Posterior cingulate gyrus (tissue), 11 donors: ENCODE measurements around the gene GPSM1.

Experiments used
- DNase-seq, 10 donors: peaks; one replicate each; pipeline versions ENCODE4 v3.0.0 to v3.0.0-alpha.2; 2020 to 2021; ENCODE audit warnings: mixed read lengths in 3 of 10
- intact Hi-C: fragments of 100-400 bp; cut with DNase I; formaldehyde crosslinking; loops from one replicate; pipeline ENCODE4 v1.15.1; 2023

Gene GPSM1

DNA sequence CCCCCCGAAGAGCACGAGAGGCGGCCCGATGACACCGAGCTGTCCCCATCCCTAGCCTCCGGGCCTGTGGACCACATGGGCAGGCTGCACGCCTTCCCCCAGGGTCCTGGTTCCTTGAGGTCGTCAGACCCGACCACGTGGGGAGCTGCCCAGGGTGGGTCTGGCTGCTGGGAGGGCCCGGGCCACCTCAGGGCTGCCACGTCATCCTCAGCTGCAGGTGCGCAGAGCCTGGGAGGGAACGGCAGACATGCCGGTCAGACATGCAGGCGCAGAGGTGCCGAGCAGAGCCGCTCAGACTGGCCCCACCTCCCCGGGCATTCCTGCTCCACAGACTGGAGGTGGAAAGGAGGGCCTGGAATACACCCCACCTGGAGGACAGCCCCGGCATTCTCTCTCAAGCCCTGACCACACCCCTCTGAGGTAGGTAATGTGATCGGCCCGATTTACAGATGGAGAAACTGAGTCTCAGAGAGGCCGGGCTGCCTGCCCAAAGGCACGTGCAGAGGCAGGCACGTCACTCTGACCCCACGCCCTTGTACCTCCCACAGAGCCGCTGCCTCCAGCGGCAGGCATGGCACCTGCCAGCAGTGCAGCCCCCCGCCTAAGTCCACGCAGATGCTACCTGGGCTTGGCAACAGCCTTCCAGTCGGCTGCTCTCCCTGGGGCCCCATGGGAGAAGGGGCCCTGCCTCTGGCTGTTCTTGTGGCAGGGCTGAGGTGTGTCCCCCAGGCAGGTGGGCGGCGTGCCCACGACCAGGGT, 24.1 kb upstream of the GPSM1 start:
- peak in 2 of 10 donors; percentile 63 to 80 for DNase-seq

DNA sequence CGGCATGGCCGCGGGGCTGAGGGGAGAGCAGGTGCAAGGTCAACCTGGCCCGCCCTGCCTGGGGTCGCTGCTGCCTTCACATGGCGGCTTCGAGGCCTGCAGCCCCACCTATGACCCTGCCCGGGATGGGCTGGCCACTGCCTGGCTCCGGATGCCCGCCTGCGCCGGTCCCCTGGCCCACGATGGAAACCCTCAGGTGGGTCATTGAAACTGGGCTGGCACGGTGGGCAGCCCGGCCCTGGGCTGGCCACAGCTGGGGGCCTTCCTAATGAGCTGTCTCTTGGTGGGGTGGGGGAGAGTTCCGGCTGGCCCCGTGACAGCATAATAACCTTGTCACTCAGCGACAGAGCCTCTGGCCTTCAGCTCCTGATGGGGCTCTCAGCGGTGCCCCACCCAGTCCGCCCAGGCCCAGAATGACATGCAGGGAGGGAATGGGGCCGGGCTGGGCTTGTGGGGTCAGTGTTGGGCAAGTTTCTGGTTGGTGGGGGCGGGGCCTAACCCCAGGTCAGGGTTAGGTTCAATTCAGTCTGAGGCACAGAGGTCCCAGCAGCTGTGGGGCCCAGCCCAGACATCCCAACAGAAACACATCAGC, 23.4 kb upstream of the GPSM1 start, which contains the start of gene CCDC187:
Gene CCDC187, minus strand, starts transcription at position 270 of the 592 bp plus-strand sequence. Its CDS starts 264 bp downstream, at position 6.
- intact Hi-C loops, result no loop called here
- peak in 3 of 10 donors; percentile 47 to 76 (median 72) for DNase-seq

More for the DNA sequence above, 24.1 kb upstream of the GPSM1 start:
- intact Hi-C loops, result no loop called here

DNA sequence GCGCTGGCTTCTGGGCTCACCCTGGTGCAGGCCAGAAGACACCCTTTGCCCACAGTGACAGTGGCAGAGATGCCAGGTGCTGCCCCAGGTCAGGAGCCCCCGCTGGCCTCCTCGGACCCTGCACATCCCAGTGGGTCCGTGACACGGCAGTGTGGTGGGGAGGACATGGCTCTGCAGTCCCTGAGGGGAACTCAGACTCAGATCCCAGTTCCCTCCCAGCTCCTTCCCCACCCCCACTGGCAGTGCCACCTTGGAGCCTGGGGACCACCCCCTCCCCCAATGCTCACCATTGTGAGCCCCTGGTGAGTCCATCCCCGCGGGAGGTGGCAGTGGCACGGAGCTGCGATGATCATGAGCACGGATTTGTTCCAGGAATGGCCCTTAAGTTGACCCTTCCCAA, 22.9 kb upstream of the GPSM1 start:
- intact Hi-C loops, result no loop called here
- DNase-seq, result peak in 2 of 10 donors; percentile 46 to 63

DNA sequence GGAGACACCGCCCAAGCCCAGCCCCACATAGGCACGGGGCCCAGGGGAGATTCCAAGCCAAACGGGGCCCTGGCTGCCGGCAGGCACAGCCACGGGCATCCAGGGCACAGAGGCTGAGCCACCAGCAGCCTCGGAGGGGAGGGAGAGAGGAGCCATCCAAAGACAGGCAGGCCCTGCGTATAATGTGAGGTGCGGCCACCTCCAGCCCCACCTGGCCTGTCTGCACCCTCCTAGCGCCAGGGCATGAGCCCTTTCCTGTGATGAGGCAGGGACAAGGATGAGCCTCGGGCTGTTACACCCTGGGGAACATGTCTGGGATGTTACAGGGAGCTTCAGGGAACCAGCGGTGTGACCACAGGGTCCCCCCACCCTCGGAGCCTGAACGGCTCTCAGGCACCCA, 22.4 kb upstream of the GPSM1 start:
- DNase-seq, result peak in 1 of 10 donors; percentile 33
- intact Hi-C loops, result no loop called here

DNA sequence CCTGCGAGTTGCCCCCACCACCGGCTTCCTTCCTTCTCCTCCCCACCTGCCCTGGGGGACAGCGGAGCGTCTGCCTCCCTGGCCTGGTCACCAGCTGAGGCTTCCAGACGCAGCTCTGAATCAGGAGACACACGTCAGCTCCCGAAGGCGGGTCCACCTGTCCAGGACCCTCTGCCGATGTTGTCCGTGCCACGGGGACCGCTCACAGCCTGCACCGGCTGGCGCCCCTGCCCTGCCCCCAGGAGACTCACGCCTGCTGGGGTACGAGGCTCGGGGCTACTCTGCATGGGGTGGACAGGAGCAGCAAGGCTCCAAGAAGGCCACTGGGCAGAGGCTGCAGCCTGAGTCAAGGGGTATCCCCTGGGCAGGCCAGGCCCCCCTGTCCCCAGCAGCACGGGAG, 21.5 kb upstream of the GPSM1 start:
- intact Hi-C loops, result no loop called here
- DNase-seq, result peak in 3 of 10 donors; percentile 35 to 80 (median 72)

DNA sequence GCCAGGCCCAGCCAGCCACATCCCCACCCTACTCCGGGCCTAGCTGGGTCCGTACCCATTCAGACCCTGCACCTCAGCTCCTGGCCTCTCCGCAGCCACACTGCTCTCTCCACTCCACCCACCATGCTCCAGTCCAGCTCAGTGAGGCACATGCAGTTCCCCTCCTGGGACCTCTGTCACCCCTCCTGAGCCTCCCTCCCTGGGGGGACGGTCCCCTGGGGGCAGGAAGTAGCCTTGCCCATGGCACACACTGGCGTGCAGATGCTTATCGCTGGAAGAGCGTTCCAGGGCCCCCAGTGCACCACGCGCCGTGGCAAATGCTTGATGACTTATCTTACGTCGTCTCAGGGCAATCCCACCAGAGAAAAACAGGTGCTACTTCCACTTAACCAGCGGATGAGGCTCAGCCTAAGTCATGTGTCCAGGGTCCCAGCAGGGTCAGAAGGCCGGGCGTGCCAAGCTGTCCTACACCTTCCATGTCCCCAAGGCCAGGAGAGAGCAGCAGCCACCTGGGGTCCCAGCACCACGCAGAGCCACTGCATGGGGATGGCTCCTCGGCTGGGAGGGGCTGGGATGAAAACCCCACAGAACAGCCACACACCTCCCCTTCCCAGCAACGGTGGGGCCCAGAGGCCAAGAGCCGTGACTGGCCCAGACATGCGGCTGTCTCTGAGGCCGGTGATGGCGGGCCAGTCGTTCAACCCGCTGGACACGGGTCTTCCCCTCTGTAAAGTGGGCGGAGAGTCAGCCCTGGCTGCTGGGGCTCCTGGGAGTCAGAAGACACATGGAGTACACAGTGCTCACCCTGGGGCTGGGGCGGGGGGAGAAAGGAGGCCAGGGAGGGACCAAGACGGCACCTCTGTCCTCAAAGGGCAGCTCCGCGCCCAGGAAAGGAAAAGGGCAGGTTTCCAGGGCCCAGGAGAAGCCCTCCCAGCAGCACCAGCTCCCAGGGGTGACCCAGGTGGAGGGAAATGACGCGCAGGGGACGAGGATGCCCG, 20.8 kb upstream of the GPSM1 start:
- peak in 3 of 10 donors; percentile 39 to 79 (median 75) for DNase-seq
- intact Hi-C loops, result no loop called here

DNA sequence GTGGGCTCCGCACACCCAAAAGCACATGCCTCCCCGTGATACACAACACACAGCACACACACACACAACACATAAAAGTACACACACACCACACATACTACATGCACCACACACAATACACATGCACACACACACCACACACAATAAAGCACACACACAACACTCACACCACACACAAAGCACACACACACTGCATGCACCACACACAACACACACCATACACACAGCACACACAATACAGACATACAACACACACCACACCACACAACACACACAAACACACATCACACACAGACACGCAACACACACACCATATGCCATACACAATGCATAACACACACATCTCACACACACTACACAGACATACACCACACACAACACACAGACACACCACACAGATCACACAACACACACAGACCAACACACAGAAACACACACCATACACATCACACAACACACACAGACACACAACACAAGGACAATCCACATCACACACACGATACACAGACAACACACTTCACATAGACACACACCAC, 20.1 kb upstream of the GPSM1 start:
- intact Hi-C loops, result no loop called here
- DNase-seq, result peak in 1 of 10 donors; percentile 40

DNA sequence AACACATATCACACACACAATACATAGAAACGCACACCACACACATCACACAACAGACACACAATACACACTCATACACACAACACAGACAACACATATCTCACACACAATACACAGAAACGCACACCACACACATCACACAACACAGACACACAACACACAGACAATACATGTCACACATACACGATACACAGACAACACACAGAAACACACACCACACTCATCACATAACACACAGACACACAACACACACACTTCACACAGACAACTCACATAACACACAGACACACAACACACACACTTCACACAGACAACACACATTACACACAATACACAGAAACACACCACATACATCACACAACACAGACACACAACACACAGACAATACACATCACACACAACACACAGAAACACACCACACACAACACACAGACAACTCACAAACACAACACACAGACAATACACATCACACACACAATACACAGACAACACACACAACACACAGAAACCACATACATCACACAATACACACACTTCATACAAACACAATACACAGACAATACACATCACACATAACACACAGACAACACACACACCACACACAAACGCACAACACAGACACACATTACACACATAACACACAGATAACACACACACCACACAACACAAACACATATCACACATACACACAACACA, 19.2 kb upstream of the GPSM1 start:
- DNase-seq, result no peak
- intact Hi-C loops, result no loop called here

DNA sequence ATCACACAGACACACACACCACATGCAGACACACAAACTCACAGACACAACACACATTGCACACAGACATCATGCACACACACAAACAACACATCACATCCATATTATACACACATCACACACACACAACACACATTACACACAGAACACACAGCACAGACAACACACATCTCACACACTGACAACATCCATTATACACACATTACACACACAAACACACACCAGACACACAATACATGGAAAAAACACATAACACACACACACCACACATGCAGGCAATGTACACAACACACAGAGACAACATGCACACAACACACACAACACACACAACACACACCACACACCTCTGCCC, 18.7 kb upstream of the GPSM1 start:
- DNase-seq, result no peak
- intact Hi-C loops, result no loop called here

DNA sequence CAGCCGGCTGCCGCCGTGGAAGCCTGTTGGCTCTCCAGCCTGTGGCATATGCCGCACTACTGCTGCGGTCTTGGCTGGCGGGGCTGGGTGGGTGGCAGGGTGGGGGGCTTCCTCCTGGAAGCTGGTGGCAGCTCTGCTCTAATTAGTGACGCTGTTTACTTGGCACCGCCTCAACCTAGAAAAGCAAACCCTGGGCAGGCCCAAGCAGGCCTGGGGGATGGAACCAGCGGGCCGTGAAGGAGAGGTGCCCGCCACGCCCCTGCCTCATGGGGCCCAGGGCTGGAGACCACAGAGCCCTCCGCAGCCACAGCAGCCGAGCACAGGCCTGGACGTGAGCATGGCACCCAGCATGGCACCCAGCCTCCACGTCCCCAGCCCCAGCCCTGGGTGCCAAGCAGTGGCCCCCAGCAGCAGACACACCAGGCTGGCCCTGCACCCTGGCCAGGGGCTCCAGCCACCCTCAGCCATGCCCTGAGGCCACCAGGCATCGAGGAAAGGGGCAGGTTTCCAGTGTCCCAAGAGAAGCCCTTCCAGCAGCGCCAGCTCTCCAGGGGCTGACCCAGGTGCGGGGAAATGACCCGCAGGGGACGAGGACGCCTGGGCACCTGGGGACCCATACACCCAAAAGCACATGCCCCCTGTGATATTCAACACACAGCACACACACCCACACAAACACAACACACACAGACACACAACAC, 18.1 kb upstream of the GPSM1 start:
- DNase-seq, result peak in 3 of 10 donors; percentile 59 to 69 (median 66)
- intact Hi-C loops, result no loop called here

DNA sequence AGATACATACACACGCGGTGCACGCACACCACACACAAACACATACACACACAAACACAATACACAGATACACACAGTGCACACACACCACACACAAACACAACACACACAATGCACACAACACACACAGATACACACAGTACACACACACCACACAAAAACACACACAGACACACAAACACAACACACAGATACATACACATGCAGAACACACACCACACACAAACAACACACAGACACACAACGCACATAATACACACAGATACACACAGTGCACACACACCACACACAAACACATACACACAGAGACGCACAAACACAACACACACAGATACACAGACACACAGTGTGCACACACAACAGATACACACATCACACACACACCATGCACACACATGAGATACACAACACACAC, 17.5 kb upstream of the GPSM1 start:
- DNase-seq, result no peak
- intact Hi-C loops, result loop anchor here (5.0 kb wide), 1 partner anchor 52 kb away; the partner anchor contains the start of gene DNLZ

DNA sequence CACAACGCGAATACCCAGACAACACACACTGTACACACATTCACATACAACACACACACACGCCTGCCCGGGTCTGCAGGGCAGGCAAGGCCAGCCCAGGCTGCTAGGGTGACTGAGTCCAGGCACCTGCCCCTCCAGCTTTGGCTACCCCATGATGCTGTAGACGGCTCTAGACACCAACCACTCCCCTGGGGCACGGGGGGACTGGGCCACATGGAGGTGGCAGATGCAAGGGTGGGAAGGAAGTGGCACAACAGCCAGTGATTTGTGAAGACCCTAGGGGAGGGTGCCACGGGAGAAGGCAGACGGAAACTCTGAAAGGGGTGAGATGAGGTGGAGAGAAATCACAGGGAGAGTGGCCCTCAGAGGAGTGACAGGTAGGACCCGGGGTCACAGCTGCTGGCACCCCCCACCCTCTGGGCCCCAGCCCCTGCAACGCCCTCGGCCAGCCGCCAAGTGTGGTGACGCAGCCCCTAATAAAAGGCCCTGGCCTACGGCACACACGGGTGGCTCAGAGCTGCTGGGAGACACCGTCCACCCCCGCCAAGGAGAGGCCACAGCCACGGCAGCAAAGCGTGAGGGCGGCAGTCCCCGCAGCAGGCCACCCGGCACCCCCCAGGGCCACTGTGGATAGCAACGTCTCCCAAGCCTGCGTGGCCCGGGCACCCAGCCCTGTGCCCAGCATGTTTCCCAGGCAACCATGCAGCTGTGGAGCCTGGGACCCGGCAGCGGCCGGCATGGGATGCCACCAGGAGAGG, 16.9 kb upstream of the GPSM1 start:
- peak in 3 of 10 donors; percentile 69 to 81 (median 77) for DNase-seq
- intact Hi-C loops, result loop anchor here (5.0 kb wide), 1 partner anchor 52 kb away; the partner anchor contains the start of gene DNLZ

DNA sequence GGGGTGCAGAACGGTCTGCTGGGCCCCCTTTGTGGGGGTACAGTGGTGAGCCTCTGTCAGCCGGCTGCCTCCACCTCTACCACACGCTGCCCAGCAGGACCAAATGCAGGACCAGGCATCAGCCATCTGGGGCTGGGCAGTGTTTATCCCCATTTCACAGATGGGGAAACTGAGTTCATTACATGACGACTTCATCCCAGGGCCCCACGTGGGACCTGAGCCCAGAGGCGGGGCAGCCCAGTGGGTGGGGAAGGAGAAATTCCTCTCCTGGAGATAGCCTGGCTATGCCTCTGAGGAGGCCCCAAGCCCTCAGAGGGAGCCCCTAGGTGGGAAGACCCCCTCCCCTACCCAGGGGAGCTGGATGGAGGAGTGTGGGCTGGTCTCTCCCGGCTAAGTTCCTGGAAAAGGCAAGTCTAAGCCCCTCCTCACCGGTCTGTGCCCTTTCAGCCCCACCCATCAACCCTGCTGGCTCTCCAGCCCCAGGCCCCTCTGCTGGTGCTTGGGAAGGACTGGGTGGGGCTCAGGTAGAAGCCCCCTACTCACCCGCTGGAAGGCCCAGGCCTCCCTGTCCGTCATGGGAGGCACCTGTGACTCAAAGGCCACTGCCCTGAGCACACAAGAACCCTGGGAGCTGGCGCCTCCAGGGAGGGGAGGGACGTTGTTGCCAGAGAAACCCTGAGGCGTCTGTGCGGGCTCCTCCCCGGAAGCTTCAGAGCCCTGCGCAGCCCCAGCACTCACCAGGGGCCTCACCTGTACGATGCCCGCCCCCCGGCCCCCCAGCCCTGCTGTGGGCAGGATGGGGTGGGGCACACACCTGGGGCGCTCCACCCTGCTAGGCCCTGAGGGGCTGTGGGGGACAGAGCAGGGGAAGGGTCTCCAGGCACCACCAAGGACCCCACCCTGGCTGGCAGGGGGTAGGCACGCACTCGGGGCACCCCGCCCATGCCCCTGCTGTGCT, 16.0 kb upstream of the GPSM1 start:
- intact Hi-C loops, result loop anchor here (2.0 to 5.0 kb wide), 2 partner anchors 51 to 89 kb away; partner anchors contain the start of genes DNLZ and SNAPC4
- DNase-seq, result peak in 3 of 10 donors; percentile 54 to 67 (median 57)

DNA sequence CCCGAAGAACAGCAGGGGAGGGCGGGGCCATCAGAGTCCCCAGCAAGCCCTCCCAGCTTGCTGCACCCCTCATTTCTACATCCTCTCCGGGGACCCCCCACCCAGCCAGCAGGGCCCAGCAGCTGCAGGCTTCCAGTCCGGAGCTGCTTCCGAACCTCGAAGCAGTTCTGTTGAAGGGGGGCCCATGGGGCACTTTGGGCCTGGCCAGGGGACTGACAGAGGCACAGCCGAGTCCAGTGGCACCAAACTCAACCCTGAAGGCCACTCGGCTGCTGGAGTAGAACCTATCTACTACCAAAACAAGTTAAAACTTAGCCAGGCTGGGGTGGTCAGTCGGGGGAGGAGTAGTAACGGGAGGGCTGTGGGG, 15.3 kb upstream of the GPSM1 start:
- intact Hi-C loops, result loop anchor here (2.0 to 5.0 kb wide), 2 partner anchors 50 to 89 kb away; partner anchors contain the start of genes DNLZ and SNAPC4
- peak in 3 of 10 donors; percentile 45 to 55 (median 49) for DNase-seq

DNA sequence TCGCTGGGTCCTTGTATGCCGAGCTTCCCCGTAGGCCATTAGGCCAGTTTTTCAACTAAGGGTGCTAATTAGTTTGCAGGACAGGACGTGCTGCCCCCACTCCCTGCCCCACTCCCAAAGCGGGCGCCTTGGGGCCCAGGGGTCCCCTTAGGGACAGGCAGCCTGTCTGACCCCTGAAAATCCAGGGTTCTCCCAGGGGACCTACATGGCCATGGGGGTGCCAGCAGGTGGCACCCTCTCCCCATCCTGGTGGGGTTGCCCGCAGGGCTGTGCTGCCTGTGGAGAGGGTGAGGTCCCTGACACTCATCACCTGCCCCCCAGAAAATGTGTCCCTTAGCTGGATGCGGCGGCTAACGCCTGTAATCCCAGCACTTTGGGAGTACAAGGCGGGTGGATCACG, 14.9 kb upstream of the GPSM1 start:
- intact Hi-C loops, result loop anchor here (2.0 to 5.0 kb wide), 2 partner anchors 50 to 88 kb away; partner anchors contain the start of genes DNLZ and SNAPC4
- peak in 8 of 10 donors; percentile 42 to 94 (median 68) for DNase-seq

DNA sequence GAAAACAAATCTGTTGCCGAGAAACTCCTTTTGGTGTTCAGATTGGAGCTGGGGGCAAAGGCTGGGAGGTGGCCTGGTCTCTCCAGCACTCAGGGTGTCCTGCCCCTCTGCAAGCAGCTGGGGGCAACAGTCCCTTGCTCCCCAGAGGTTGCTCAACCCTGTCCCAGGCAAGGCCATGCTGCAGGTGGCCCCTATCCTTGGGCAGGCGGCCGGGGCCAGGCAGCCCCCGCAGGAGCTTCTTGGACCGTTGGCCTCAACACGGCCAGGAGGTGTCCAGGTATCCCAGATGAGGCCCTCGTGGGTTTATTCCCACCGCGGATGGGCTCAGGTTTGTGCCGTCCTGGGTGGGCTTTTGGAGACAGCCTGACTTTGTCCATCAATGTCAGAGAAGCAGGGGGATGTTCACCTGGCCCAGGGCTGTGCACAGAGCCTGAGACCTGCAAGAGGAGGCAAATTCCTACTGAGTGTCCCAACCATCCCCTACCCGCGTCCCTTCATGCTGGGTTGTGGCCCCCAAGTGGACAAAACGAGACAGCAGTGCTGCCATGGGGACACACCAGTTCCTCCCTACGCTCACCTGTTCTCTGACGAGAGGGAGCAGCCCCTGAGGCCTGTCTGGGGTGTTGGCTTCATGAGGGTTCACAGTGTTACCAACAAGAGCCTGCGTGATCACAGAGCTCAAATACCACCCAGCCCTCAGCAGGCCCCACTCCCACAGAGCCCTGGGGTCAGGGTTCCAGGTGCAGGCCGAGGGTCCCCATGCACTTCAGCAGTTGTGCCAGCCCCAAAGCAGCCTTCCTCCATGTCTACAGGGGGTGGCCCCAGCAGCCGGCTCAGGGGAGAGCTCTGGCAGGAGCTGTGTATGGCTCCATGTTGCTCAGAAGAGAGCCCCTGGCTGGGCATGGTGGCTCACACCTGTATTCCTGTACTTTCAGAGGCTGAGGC, 14.0 kb upstream of the GPSM1 start:
- DNase-seq, result peak in 3 of 10 donors; percentile 39 to 76 (median 65)
- intact Hi-C loops, result loop anchor here (2.0 to 5.0 kb wide), 2 partner anchors 49 to 87 kb away; partner anchors contain the start of genes DNLZ and SNAPC4
